Stimulated activated CD8-positive, alpha-beta memory T cell treated with anti-CD3 and anti-CD28 coated beads, Interleukin-2, amount 100 ng/mL, for 1 hour (primary cell): ENCODE measurements around the gene GABBR1.
"Not testable (repeated sequence)": the region's sequence is repeated elsewhere in the genome, so short reads cannot be mapped to it uniquely, and the experiment has no call there.

Experiments used
- DNase-seq, 2 donors: peaks; one replicate each; pipeline ENCODE4 v3.0.0-alpha.2; 2020; ENCODE audit warnings: low read depth in 2 of 2

The GABBR1 gene

GRCh38 chr6:29632789-29633533 lies at the start of gene GABBR1:
Gene GABBR1 (minus strand): TSS chr6:29633183. CDS start chr6:29632385, 798 bp downstream.
- DNase-seq, result peak in 1 of 2 donors; percentile 40

DNA sequence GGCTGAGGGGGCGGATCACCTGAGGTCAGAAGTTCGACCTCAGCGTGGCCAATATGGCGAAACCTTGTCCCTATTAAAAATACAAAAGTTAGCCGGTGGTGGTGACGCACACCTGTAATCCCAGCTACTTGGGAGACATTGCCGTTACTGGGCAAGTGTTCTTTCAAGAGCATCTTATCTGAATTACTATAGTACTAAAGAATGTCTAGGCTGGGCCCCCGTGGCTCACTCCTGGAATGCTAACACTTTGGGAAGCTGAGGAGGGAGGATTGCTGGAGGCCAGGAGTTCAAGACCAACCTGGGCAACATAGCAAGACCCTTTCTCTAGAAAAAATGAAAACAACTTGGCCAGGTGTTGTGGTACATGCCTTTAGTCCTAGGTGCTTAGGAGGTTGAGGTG lies 48.8 kb upstream of the GABBR1 start:
- DNase-seq, result no peak

GRCh38 chr6:29680904-29681303 lies 47.9 kb upstream of the GABBR1 start, which contains the start of gene ZFP57:
Gene ZFP57 (minus strand): TSS chr6:29681152. CDS start chr6:29677003, 4,149 bp downstream.
- DNase-seq, result no peak

- DNase-seq, result no peak
Measured at GRCh38 chr6:29680416-29680815, 47.4 kb upstream of the GABBR1 start.

DNA sequence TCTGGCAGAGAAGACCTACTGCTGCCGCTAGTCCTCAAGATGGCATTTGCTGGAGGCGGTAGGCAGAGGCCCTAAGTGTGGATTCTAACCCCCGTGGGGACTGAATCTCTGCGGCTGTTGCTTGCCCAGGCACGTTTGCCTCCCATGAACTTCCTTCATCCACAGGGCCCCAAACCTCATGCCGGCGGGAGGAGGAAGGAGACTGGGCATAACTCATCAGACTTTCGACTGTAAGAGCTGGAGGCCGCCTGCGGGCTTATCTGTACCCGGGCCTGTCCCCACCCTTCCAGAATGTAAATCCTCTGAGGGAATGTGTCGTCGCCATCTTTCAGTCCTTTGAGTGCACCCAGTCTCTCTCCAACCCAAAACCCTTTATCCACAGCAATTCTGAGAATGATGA lies 47.0 kb upstream of the GABBR1 start:
- no peak for DNase-seq

DNA sequence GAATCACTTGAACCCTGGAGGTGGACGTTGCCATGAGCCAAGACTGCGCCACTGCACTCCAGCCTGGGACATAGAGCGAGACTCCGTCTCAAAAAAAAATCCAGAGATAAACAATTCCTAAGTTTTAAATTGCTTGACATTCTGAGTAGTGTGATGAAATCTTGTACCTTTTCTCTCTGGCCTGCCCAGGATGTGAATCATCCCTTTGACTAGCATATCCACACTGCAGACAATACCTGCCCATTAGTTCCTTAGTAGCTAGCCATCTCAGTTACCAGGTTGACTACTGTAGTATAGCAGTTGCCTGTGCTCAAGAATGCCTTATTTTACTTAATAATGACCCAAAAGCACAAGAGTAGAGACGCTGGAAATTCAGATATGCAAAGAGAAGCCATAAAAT lies 45.1 kb upstream of the GABBR1 start:
- no peak for DNase-seq

- no peak for DNase-seq
Measured at GRCh38 chr6:29676981-29677601, 44.1 kb upstream of the GABBR1 start.

GRCh38 chr6:29675561-29675960 lies 42.6 kb upstream of the GABBR1 start:
- no peak for DNase-seq

DNA sequence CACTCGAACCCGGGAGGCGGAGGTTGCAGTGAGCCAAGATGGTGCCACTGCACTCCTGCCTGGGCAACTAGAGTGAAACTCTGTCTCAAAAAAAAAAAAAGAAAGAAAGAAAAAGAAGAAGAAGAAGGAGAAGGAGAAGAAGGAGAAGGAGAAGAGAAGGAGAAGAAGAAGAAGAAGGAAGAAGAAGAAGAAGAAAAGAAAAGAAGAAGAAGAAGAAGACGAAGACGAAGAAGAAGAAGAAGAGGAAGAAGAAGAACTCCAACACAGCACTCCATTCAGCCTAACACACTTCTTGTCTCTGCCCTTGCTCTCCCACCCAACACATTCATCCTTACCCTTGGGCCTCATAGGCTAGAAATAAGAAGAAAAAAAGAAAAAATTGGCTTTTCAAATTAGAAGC lies 41.0 kb upstream of the GABBR1 start:
- DNase-seq, result no peak

DNA sequence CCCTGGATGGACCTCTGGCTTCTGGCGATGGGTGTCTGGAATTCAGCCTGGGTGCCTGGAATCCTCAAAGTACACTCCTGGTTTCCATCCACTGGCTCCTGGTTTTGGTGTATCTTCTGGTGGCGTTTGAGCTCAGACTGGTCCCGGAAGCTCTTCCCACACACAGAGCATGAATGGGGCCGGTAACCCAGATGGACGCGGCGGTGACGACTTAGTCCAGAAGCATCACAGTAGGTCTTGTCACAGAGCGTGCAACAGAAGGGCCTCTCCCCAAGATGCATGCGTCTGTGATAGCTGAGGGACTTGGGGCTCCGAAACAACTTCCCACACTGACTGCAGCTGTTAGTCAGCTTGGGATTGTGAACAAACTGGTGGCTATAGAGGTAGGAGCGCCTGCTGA lies 40.2 kb upstream of the GABBR1 start:
- DNase-seq, result no peak

DNA sequence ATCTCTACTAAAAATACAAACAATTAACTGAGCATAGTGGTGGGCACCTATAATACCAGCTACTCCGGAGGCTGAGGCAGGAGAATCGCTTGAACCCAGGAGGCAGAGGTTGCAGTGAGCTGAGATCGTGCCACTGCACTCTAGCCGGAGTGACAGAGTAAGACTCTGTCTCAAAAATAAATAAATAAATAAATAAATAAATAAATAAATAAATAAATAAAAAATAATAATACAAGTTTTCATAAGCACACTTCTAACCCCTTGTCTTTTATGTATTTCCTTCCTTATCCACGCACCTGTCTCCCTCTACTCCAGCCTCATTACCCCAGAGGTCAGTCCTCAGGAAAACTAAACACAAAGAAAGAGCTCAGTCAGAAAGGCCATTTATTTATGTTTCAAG lies 39.1 kb upstream of the GABBR1 start:
- DNase-seq, result not testable (repeated sequence)

DNA sequence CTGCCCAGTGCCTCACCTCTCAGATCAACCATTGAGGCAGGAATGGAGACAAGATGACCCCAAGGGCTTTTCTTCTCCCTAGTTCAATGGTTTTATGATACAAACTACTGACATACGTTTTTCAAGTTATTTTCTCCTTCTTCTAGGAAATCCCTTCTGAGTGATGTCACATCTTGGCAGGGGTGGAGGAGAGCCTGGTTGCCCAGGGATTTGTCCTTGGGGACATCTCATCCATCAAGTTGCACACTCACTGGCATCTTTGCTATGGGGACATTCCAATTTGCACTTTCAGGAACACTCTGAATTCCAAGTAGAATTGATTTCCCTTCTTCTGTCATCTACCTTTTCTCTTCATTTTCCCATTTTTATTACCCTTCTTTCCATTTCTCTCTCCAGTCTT lies 38.0 kb upstream of the GABBR1 start:
- no peak for DNase-seq

DNA sequence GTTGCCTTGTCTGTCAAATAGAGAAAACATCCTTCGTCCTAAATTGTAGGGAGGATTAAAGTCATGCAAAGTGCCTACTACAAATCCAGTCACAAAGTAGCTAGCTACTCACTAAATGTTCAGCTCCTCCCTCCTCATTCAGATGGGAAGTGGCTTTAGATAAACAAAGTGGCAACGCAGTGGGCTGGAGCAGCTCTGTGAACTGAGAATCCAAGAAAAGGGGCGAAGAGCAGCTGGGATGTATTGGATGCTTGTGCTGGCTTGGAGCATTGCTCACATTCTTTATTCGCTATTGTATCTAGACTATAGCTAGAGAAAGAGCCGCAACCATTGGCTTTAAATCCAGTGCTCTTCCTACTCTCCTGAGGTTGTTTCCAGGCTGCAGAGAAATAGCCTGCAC lies 34.2 kb upstream of the GABBR1 start:
- no peak for DNase-seq

- no peak for DNase-seq
Measured at GRCh38 chr6:29666826-29667130, 33.8 kb upstream of the GABBR1 start.

- no peak for DNase-seq
Measured at GRCh38 chr6:29665942-29666825, 33.2 kb upstream of the GABBR1 start.

GRCh38 chr6:29663300-29664042 lies 30.5 kb upstream of the GABBR1 start:
- no peak for DNase-seq

DNA sequence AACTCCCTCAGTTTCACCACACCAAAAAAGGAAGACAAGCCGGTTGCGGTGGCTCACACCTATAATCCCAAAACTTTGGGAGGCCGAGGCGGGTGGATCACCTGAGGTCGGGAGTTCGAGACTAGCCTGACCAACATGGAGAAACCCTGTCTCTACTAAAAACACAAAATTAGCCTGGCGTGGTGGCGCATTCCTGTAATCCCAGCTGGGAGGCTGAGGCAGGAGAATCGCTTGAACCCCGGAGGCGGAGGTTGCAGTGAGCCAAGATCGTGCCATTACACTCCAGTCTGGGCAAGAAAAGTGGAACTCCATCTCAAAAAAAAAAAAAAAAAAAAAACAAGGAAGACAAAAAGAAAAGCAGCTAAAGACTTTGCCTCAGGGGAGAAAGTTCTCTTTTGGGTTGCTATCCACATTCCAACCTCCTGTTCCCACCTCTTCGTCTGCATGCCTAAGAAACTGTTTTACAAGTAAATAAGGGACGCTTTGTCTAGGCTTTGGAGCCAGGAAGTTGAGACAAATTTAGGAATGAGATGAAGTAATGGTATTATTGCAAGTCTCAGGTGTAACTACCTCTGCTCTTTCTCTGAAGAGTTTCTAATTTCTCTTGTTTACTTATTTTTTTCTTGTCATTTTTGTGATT lies 28.6 kb upstream of the GABBR1 start:
- DNase-seq, result not testable (repeated sequence)

DNA sequence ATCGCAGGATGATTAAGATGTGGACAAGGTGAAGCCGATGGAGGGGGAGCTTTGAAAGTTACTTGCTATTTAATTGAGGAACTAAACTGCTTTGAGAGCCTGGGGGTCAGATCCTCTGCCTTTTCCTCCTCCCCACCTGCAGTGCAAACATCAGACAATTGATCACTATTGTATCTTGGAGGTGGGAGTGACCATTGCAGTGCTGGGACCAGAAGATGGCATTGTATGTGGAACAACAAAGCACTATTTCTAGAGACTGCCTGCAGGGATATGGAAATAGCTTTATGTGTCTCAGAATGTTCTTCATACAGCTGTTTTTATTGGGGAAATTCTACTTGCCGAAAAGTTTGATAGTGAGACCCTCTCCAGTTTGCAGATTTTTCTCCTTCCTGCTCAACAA lies 28.1 kb upstream of the GABBR1 start:
- no peak for DNase-seq

DNA sequence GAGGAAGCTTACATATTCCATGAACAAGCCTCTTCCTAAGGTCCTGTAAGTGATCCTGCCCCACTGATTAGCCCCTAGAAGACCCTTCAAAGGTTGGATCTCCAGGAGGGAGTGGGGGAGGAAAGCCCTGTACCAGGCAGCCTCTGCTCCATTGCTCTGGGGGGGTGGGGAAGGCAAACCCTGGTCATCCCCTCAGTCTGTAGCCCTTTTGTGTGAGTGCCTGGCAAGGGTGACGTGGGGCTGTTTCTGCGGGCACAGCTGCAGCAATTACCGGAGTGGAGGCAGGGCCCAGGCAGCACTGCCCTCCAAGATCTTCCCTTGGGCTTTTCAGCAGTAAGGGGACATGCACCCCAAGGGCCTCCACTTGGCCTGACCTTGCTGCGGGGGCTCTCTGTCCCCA lies 23.8 kb upstream of the GABBR1 start, which contains the start of gene MOG:
TSS of gene MOG (plus strand) at position 295 of the 400 bp plus-strand sequence. CDS start 118 bp downstream, outside the sequence.
- no peak for DNase-seq

DNA sequence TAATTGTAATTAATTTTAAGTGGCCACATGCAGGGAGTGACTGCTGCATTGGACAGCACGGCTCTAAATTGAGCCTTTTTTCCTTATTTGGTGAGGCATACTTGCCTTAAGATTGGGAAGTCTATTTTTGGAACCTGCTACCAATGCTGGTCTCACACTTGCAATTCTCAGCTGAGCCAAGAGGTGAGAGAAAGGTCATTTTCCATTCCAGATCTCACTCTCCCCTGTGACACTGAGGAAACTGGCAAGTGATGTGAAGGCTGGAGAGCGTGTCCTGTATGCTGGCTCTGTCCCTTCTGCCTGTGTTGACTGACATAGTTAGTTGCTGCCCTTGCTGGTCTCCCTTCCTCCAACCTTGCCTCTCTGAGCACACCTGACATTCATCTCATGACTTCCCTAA lies 23.2 kb upstream of the GABBR1 start:
- DNase-seq, result no peak

- no peak for DNase-seq
Measured at GRCh38 chr6:29655658-29656057, 22.7 kb upstream of the GABBR1 start.
